Hepatocyte (in vitro differentiated cells): ENCODE measurements around the gene ZDHHC18.

ENCODE experiments used
- CTCF ChIP-seq: fragments of 200-600 bp; sonication (generic); IDR thresholded peaks from 2 replicates; pipeline ENCODE4 v1.5.1; 2016; ENCODE audit warnings: antibody characterized with exemption, mild to moderate bottlenecking; ENCODE audit not compliant: poor library complexity
- EZH2 ChIP-seq: fragments of 200-600 bp; sonication (generic); IDR thresholded peaks from 2 replicates; pipeline ENCODE4 v1.6.1; 2016; ENCODE audit warnings: antibody characterized with exemption, mild to moderate bottlenecking, borderline replicate concordance
- EZH2phosphoT487 ChIP-seq: fragments of 200-600 bp; sonication (generic); IDR thresholded peaks from one replicate; pipeline ENCODE4 v1.6.1; 2018; ENCODE audit warnings: antibody characterized with exemption, mild to moderate bottlenecking, low read depth, moderate library complexity; ENCODE audit not compliant: unreplicated experiment, severe bottlenecking

GRCh38 chr1:26900001-26900814, 73.7 kb downstream of the ZDHHC18 start, which contains the start of gene GPATCH3:
- TF ChIP-seq CTCF (no peak), EZH2 (no peak), EZH2phosphoT487 (no peak)
